ENCODE data around the gene MRS2.

The MRS2 gene

DNA sequence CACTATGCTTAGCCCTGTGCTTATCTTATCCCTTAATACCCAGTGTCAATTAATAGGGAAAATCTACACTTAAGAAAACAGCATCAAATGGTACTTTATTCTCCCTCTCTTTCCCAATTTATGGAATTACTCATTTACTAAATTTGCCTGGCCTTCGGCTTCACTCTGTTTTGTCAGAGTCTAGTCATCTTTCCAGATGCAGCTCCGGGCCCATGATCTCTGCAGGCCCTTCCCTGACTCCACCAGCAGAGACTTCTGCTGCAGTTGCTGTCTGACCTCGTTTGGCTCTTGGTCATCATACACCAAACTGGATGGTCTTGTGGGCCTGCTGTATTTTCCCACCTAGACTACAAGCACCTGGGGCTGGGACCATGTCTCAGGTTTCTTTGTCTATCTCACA, 27.4 kb downstream of the MRS2 start:
- intact Hi-C loops (cut with DNase I; ENCODE audit: low total_unique reads), result loop anchor here (2.0 kb wide), 1 partner anchor 93 kb away; no protein-coding TSS in a partner anchor
- H3K27me3 ChIP-seq, result no peaks in the 10 kb centered on the region
- H3K9me3 ChIP-seq, result no peaks in the 10 kb centered on the region
- H3K36me3 ChIP-seq, result peaks cover under 1 to 30% (median 10%) of the 10 kb centered on the region in 3 donors
- H3K4me3 ChIP-seq, result no peak overlapping the region
- no peak for DNase-seq
- H3K4me1 ChIP-seq, result no peaks in the 10 kb centered on the region
- no peak for TF ChIP-seq CTCF (IDR thresholded peaks at IDR 0.05)
- no peak overlapping the region for H3K27ac ChIP-seq

- Histone ChIP-seq H3K4me3 (no peak overlapping the region), H3K4me1 (no peaks in the 10 kb centered on the region), H3K9me3 (no peaks in the 10 kb centered on the region), H3K27me3 (no peaks in the 10 kb centered on the region), H3K36me3 (peaks cover 0 to 25% (median 0%) of the 10 kb centered on the region in 3 donors), H3K27ac (no peak overlapping the region)
- TF ChIP-seq CTCF (IDR thresholded peaks at IDR 0.05), result peak; percentile 57 to 72
- intact Hi-C loops (cut with DNase I; ENCODE audit: low total_unique reads), result loop anchor here (2.0 kb wide), 1 partner anchor 92 kb away; no protein-coding TSS in a partner anchor
- DNase-seq, result no peak
Observed at GRCh38 chr6:24431045-24431451, 28.3 kb downstream of the MRS2 start.

DNA sequence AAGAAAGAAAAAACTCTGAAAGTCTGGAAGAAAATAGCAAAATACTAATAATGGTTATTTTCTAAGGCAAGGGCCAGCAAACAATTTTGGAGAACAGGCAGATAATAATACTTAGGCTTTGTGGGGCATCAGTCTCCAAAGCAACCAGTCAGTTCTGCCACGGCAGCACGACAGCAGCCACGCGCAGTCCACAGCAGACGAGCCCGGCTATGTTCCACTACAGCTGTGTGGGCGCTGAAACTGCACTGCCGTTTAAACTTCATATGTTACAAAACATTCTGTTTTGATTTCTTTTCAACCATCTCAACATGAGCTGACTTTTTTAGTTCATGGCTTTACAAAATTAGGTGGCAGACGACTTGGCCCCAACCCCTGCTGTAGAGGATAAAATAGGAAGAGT, 29.9 kb downstream of the MRS2 start:
- no peak for TF ChIP-seq CTCF (IDR thresholded peaks at IDR 0.05)
- Histone ChIP-seq H3K4me1 (no peaks in the 10 kb centered on the region), H3K27ac (no peak overlapping the region), H3K36me3 (peaks cover 0 to 32% (median 0%) of the 10 kb centered on the region in 3 donors), H3K27me3 (no peaks in the 10 kb centered on the region), H3K4me3 (no peak overlapping the region), H3K9me3 (no peaks in the 10 kb centered on the region)
- DNase-seq, result no peak
- intact Hi-C loops (cut with DNase I; ENCODE audit: low total_unique reads), result no loop called here

DNA sequence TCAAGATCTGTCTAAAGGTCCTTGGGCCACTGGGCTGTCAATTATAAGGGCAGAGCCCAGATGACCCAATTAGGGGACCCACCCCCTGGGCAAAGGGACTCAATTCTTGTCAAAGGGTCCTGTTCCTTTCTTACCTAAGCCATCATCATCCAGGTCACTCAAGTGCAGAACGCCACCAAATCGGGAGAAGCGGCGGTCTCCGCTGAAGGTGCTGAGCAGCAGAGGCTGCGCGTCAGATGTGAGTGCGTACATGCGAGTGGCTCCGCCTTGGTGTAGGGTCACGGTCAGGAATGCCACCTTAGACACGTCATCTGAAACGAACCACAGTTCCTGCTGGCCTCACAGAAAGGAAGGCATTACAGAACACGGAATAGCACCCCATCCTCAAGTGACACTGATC, 34.2 kb downstream of the MRS2 start:
- Histone ChIP-seq H3K27me3 (no peaks in the 10 kb centered on the region), H3K27ac (no peak overlapping the region), H3K4me1 (no peaks in the 10 kb centered on the region), H3K4me3 (no peak overlapping the region), H3K9me3 (no peaks in the 10 kb centered on the region), H3K36me3 (peaks cover 5 to 23% (median 7%) of the 10 kb centered on the region in 3 donors)
- no peak for DNase-seq
- intact Hi-C loops (cut with DNase I; ENCODE audit: low total_unique reads), result loop anchor here (5.0 kb wide), 1 partner anchor 45 kb away; no protein-coding TSS in a partner anchor
- TF ChIP-seq CTCF (IDR thresholded peaks at IDR 0.05), result no peak

GRCh38 chr6:24439858-24440539, 37.3 kb downstream of the MRS2 start:
- H3K27ac ChIP-seq, result no peak overlapping the region
- H3K27me3 ChIP-seq, result no peaks in the 10 kb centered on the region
- H3K36me3 ChIP-seq, result peaks cover 5 to 23% (median 13%) of the 10 kb centered on the region in 3 donors
- DNase-seq, result no peak
- no peak for TF ChIP-seq CTCF (IDR thresholded peaks at IDR 0.05)
- no peaks in the 10 kb centered on the region for H3K4me1 ChIP-seq
- H3K9me3 ChIP-seq, result no peaks in the 10 kb centered on the region
- intact Hi-C loops (cut with DNase I; ENCODE audit: low total_unique reads), result loop anchor here (5.0 kb wide), 1 partner anchor 42 kb away; no protein-coding TSS in a partner anchor
- H3K4me3 ChIP-seq, result no peak overlapping the region

Data from tibial artery (tissue), 4 donors.